ENCODE data around the gene PIM3.

GRCh38 chr22:49961601-49962011, 1.0 kb downstream of the PIM3 start:
- TF ChIP-seq, protein P1, sequence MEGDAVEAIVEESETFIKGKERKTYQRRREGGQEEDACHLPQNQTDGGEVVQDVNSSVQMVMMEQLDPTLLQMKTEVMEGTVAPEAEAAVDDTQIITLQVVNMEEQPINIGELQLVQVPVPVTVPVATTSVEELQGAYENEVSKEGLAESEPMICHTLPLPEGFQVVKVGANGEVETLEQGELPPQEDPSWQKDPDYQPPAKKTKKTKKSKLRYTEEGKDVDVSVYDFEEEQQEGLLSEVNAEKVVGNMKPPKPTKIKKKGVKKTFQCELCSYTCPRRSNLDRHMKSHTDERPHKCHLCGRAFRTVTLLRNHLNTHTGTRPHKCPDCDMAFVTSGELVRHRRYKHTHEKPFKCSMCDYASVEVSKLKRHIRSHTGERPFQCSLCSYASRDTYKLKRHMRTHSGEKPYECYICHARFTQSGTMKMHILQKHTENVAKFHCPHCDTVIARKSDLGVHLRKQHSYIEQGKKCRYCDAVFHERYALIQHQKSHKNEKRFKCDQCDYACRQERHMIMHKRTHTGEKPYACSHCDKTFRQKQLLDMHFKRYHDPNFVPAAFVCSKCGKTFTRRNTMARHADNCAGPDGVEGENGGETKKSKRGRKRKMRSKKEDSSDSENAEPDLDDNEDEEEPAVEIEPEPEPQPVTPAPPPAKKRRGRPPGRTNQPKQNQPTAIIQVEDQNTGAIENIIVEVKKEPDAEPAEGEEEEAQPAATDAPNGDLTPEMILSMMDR (IDR thresholded peaks at IDR 0.05): no peak
- no peak for TF ChIP-seq POLR2A (IDR thresholded peaks at IDR 0.05)

Data from uterus (tissue), 2 donors.